GM21360 (cell line): ENCODE results near the gene PKNOX1.
"Not testable (repeated sequence)": the region's sequence is repeated elsewhere in the genome, so short reads cannot be mapped to it uniquely, and the experiment has no call there.

Experiments
- ATAC-seq: cut with Tn5 transposase; IDR thresholded peaks from one replicate; pipeline ENCODE4 v1.9.1; 2021; ENCODE audit warnings: mild to moderate bottlenecking, moderate library complexity; ENCODE audit not compliant: unreplicated experiment

The PKNOX1 gene

DNA sequence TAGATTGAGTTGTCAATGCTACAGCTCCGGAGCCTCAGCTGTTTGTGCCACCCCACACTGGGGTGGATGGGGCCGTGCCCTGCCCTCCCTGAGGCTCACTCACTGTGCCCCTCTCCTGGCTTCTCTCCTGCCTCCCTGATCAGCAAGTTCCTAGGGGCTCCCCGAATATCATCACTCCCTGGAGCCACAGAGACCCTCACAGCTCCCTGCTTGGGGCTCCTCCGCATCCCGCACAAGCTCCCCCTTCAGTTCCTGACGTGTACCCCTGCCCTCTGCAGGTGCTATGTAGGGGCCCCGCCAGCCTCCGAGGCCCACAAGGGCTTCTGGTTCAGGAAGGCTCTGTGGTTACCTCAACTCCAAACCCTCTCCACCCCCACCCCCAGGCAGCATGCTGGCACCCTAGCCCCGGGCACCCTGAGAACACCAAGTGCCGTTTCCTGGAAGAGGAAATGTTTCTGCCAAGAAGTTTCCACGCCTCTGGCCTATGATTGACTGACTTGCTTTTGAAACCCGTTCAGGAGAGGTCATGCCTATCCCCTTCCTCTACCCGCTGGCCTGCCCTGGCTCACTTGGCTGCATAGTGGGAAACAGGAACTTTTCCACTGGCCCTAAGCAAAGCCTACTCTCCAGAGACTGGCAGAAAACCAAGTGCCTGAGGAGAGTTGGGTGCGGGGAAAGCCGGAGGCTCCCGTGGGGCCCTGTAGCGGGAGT lies 71.0 kb downstream of the PKNOX1 start:
- not testable (repeated sequence) for ATAC-seq

- ATAC-seq, result not testable (repeated sequence)
Measured at GRCh38 chr21:43045876-43046821, 71.8 kb downstream of the PKNOX1 start.

DNA sequence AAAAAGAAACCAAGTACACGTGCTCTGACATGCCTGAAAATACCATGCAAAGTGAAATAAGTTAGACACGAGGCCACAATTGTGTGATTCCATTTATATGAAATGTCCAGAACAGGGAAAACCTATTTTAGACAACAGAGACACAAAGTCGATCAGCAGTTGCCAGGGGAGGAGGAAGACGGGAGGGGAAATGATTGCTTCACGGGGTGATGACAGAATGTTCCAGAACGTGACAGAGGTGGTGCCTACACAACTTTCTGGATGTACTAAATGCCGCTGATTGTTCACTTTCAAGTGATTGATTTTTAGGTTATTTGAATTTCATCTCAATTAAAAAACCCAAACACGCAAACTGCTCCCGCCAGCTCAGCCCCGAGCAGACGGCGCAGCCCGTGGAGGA lies 78.8 kb downstream of the PKNOX1 start:
- not testable (repeated sequence) for ATAC-seq

GRCh38 chr21:43062955-43063664 lies 88.7 kb downstream of the PKNOX1 start:
- ATAC-seq, result not testable (repeated sequence)

DNA sequence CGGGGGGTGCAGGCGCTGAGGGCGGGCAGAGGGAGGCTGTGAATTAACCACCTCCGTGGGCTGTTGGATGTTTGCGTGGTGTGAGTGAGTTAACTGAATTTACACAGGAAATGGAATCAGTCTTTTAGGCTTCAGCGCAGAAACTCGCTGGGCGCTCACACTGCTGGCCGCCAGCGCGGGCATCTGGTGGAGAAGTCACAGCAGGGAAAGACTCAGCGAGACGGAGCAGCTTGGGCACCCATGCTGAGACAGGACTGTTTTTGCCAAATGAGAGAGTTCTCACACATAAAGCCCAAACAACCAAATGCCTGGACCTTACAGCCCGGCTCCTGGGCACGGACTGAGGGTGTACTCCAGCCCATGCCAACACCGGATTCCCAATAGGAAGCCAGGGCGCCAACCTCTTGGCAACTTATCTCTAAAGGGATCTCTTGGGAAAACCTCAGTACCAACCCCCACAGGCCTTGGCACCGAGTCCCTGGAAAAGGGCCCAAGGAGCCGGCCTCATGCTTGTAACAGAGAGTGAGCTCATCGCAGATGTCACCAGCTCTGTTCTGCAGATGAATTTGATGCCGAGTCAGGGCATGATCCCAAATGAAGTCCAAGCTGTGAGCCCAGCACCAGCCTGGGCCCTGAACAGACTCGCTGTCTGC lies 90.0 kb downstream of the PKNOX1 start:
- not testable (repeated sequence) for ATAC-seq

DNA sequence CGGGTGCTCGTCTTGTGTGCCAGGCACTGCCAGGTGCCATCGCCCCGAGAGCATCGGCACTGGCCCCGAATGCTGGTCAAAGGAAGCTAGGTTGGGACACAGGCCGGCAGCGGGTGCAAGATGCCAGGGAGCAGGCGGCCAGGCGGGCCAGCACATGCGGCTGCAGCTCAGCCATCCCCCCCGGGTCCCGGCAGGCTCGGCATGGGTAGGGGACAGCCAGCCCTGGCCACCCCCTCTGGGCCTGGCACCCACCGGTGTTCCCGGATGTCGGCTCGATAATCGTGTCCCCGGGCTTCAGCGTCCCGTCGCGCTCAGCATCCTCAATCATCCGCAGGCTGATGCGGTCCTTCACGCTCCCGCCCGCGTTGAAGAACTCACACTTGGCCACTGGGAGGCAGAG lies 91.6 kb downstream of the PKNOX1 start:
- ATAC-seq, result not testable (repeated sequence)

- not testable (repeated sequence) for ATAC-seq
Measured at GRCh38 chr21:43066690-43067089, 92.3 kb downstream of the PKNOX1 start.

GRCh38 chr21:43068065-43068464 lies 93.7 kb downstream of the PKNOX1 start:
- not testable (repeated sequence) for ATAC-seq

GRCh38 chr21:43069682-43070081 lies 95.3 kb downstream of the PKNOX1 start:
- ATAC-seq, result not testable (repeated sequence)

GRCh38 chr21:43072742-43073141 lies 98.4 kb downstream of the PKNOX1 start:
- not testable (repeated sequence) for ATAC-seq

- not testable (repeated sequence) for ATAC-seq
Measured at GRCh38 chr21:43074401-43075169, 100.2 kb downstream of the PKNOX1 start.

GRCh38 chr21:43075170-43076022 lies 101.0 kb downstream of the PKNOX1 start, which contains the start of gene CBS:
Gene CBS (minus strand): TSS chr21:43075835. CDS start chr21:43072193, 3,642 bp downstream.
- not testable (repeated sequence) for ATAC-seq

DNA sequence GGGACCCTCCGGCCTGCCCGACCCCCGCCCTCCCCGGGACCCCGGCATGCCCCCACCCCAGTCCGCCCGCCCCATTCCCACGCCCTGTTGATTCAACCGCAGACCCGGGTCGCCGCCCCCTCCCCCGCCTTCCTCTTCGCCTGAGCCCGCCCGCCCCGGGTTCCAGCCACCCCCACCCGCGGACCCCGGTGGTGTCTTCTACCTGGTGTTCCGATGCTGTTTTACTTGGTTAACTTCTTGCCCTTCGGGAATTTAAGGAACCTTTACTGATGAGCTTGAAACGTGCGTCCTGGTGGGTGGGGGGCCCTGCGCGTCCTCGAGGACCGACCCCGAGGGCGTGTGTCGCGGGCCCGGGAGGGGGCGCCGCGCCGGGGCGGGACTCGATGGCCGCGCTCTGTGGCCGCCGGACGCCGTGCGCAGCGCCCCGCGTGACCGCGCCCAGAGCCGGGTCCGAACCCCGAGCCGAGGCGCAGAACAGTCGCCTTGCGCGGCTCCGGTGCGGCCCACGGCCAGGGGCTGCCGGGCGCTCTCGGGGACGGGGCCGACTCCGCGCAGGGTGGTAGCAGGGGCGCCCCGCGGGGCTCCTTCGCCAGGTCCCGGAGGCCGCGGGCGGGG lies 101.8 kb downstream of the PKNOX1 start:
- ATAC-seq, result not testable (repeated sequence)

- ATAC-seq, result not testable (repeated sequence)
Measured at GRCh38 chr21:43076643-43077042, 102.3 kb downstream of the PKNOX1 start.

- ATAC-seq, result not testable (repeated sequence)
Measured at GRCh38 chr21:43082587-43083300, 108.4 kb downstream of the PKNOX1 start.
